B cell (primary cell): ENCODE data around the gene MLF2. TPM values are rescaled to one million over a fixed set of nuclear protein-coding genes. Genes with fewer than 3 reads are reported as not detected.
A peak's percentile ranks its signal among the peaks of the same experiment; 100 is the strongest.

Experiments used
- ATAC-seq: fragments of 200-7000 bp; cut with Tn5 transposase; one replicate; pipeline ENCODE4 v1.10.0; 2021; ENCODE audit warnings: low read depth, mild to moderate bottlenecking, moderate number of reproducible peaks, moderate library complexity
- CTCF ChIA-PET: fragments of 350-600 bp; sonication (Branson Sonifier 250); formaldehyde crosslinking; loops from one replicate; lab custom pipeline; 2021; ENCODE audit warnings: antibody characterized with exemption, inconsistent platforms; lab: Charles Lee
- POLR2A ChIA-PET: fragments of 350-600 bp; sonication (Branson Sonifier 250); formaldehyde crosslinking; loops from one replicate; lab custom pipeline; 2021; ENCODE audit warnings: antibody characterized with exemption; lab: Charles Lee
- DNase-seq: peaks from one replicate; pipeline ENCODE4 v3.0.0; 2013
- H2AFZ ChIP-seq: 2 replicates; pipeline ENCODE4 v1.6.1; 2012; ENCODE audit warnings: mild to moderate bottlenecking, low read depth, low read length; ENCODE audit not compliant: insufficient read depth, poor library complexity, severe bottlenecking
- H3K27ac ChIP-seq, 2 donors: 1 replicate in 1 of 2; 2 replicates in 1 of 2; pipeline ENCODE4 v1.5.1; 2012 to 2013; ENCODE audit warnings: low read length in 2 of 2, mild to moderate bottlenecking in 2 of 2, moderate library complexity in 1 of 2
- H3K27me3 ChIP-seq, 4 experiments: fragments of 200-600 bp in 1 of 4; sonication (generic) in 1 of 4; replicated peaks in 1 of 4; 1 replicate in 2 of 4; 2 replicates in 2 of 4; pipeline versions ENCODE4 v1.6.1 to v1.7.0; 2013 to 2016; ENCODE audit warnings: low read length in 3 of 4, mild to moderate bottlenecking in 2 of 4, mixed read lengths in 1 of 4, moderate library complexity in 1 of 4; ENCODE audit not compliant: insufficient read depth in 4 of 4, control insufficient read depth in 3 of 4; ENCODE audit errors: control extremely low read depth in 1 of 4
- H3K36me3 ChIP-seq, 2 experiments: replicated peaks in 1 of 2; 1 replicate in 1 of 2; 2 replicates in 1 of 2; pipeline versions ENCODE4 v1.6.1 to v1.7.1; 2013; ENCODE audit warnings: low read length in 1 of 2; ENCODE audit not compliant: insufficient read depth in 2 of 2, control insufficient read depth in 1 of 2; ENCODE audit errors: control extremely low read depth in 1 of 2, extremely low read depth in 1 of 2
- H3K4me1 ChIP-seq, 2 donors: fragments of 200-600 bp in 1 of 2; sonication (generic) in 1 of 2; 1 replicate in 1 of 2; 2 replicates in 1 of 2; pipeline versions ENCODE4 v1.5.1 to v1.6.1; 2013 to 2017; ENCODE audit warnings: low read length in 2 of 2; ENCODE audit not compliant: control insufficient read depth in 2 of 2, insufficient read depth in 2 of 2
- H3K4me2 ChIP-seq: replicated peaks from 2 replicates; pipeline ENCODE3; 2012; ENCODE audit warnings: mild to moderate bottlenecking, low read depth, low read length; ENCODE audit not compliant: poor library complexity, severe bottlenecking
- H3K4me3 ChIP-seq, 5 experiments: fragments of 200-600 bp in 1 of 5; sonication (generic) in 1 of 5; 1 replicate in 3 of 5; 2 replicates in 2 of 5; pipeline versions ENCODE4 v1.5.1 to v1.7.0; 2011 to 2016; ENCODE audit warnings: low read length in 4 of 5, mild to moderate bottlenecking in 4 of 5, low read depth in 2 of 5, control low read depth in 1 of 5, moderate library complexity in 1 of 5; ENCODE audit not compliant: insufficient read depth in 1 of 5; ENCODE audit errors: control extremely low read depth in 1 of 5, extremely low read depth in 1 of 5
- H3K79me2 ChIP-seq: fragments of 200-600 bp; sonication (generic); one replicate; pipeline ENCODE4 v1.6.0; 2016; ENCODE audit warnings: low read length; ENCODE audit not compliant: control insufficient read depth, insufficient read depth
- H3K9ac ChIP-seq: fragments of 200-600 bp; sonication (generic); 2 replicates; pipeline ENCODE4 v1.6.1; 2017; ENCODE audit warnings: mild to moderate bottlenecking, low read length, moderate library complexity
- H3K9me3 ChIP-seq, 3 donors: one replicate each; pipeline versions ENCODE4 v1.6.1 to v1.7.1; 2013; ENCODE audit warnings: low read length in 2 of 3; ENCODE audit not compliant: control insufficient read depth in 2 of 3, insufficient read depth in 1 of 3; ENCODE audit errors: control extremely low read depth in 1 of 3
- H4K20me1 ChIP-seq: 2 replicates; pipeline ENCODE4 v1.6.0; 2012; ENCODE audit warnings: mild to moderate bottlenecking, low read length; ENCODE audit not compliant: insufficient read depth, control insufficient read depth, poor library complexity, severe bottlenecking
- H3K27ac Mint-ChIP-seq: one replicate; pipeline ENCODE4 v1.8.0; 2021; ENCODE audit warnings: mixed read lengths
- H3K27me3 Mint-ChIP-seq: one replicate; pipeline ENCODE4 v1.8.0; 2021; ENCODE audit warnings: mixed read lengths
- H3K4me1 Mint-ChIP-seq: one replicate; pipeline ENCODE4 v1.8.0; 2021; ENCODE audit warnings: mixed read lengths
- H3K4me3 Mint-ChIP-seq: one replicate; pipeline ENCODE4 v1.8.0; 2021; ENCODE audit warnings: mixed read lengths
- H3K9me3 Mint-ChIP-seq: one replicate; pipeline ENCODE4 v1.8.0; 2022; ENCODE audit warnings: mixed read lengths; ENCODE audit not compliant: insufficient read depth
- EZH2 ChIP-seq: IDR thresholded peaks from 2 replicates; pipeline ENCODE4 v1.6.1; 2012; ENCODE audit warnings: borderline replicate concordance, low read depth, mild to moderate bottlenecking, moderate library complexity, low read length; ENCODE audit not compliant: insufficient read depth, poor library complexity, severe bottlenecking
- WGBS: methylation state at CpG from one replicate; pipeline ENCODE4 v1.1.5; 2013; ENCODE audit warnings: missing lambda C conversion rate; ENCODE audit not compliant: insufficient coverage; 5-methylcytosine and 5-hydroxymethylcytosine counted together
- intact Hi-C: fragments of 100-400 bp; cut with micrococcal nuclease; formaldehyde crosslinking; loops from one replicate; pipeline ENCODE4 v1.10.0; 2022
- polyA plus RNA-seq: library from polyadenylated mRNA; depleted of rRNA; stranded (reverse); fragments of >200 nt; gene quantifications from 2 replicates; pipeline ENCODE4 v1.2.3, GENCODE V29; 2012
- total RNA-seq, 2 donors: library from RNA; stranded (reverse); fragments of 120-200 nt in 1 of 2; gene quantifications; 1 replicate in 1 of 2; 2 replicates in 1 of 2; pipeline versions ENCODE4 v1.2.3 to v1.2.4, GENCODE V29; 2013 to 2022
- TF ChIP-seq, protein P1 (sequence below): fragments of 200-600 bp; IDR thresholded peaks from one replicate; pipeline ENCODE4 v1.8.0; 2022; ENCODE audit warnings: antibody characterized with exemption, mild to moderate bottlenecking

MLF2 gene
- total and polyA plus RNA-seq, 2 donors (not counting 1 experiment from before 2014, with no cell fraction given), result 97.2 to 190 TPM

DNA sequence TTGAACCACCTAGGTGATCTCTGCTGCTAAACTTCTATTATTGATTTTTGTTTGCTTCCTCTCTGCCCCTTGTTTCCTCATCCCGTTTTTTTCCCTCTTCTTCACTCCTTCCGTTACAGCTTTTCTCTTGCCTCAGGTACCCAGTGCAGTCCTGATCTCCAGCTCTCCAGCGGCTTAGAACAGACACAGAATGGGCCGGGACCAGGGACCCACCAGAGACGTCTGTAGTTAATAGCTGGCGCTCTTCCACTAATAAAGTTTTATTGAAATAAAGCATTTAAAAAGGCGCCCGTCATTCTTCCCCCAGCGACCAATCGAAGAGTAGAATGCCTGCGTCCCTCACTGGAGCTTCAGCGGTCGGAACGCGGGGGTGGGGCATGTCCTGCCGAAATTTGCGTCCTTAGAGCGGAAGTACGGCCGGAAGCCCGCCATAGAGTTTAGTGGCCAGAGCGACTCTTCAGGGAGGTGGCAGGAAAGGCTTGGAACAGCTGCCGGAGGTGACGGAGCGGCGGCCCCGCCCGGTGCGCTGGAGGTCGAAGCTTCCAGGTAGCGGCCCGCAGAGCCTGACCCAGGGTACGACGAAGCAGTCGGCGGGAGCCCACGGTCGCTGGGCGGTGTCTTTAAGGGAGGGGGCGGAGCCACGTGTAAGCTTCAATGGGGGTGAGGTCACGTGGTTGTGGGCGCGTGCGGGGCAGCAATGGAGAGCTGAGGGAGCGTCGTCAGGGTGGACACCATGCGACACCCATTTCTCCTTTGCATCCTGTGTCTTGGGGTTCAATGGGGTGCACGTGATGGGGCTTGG lies 29.1 kb downstream of the MLF2 start, which contains the start of gene COPS7A:
TSS of gene COPS7A (plus strand) at position 440 of the 802 bp plus-strand sequence. CDS start 611 bp downstream, outside the sequence.
- H3K9me3 Mint-ChIP-seq, result no peaks in the 10 kb centered on the region
- Histone ChIP-seq H3K27ac (peak within 1 kb of the TSS; percentile 81 to 86), H3K9me3 (no peaks in the 10 kb centered on the region), H3K4me1 (peaks cover 13 to 17% of the 10 kb centered on the region in 2 donors), H3K9ac (peak within 1 kb of the TSS; percentile 64), H3K27me3 (no peaks in the 10 kb centered on the region), H3K79me2 (peaks cover 13% of the 10 kb centered on the region), H3K4me2 (peak within 1 kb of the TSS; percentile 79), H3K36me3 (peaks cover 2 to 18% of the 10 kb centered on the region in 2 experiments), H2AFZ (peak within 1 kb of the TSS; percentile 91), H4K20me1 (no peaks in the 10 kb centered on the region), H3K4me3 (peak within 1 kb of the TSS; percentile 53 to 65 (median 63))
- intact Hi-C loops, result loop anchor here (1.0 to 2.0 kb wide), 6 partner anchors 27 to 149 kb away; partner anchors contain the start of genes CHD4, ING4, MLF2 and SPSB2
- peak within 1 kb of the TSS; percentile 91 for H3K4me3 Mint-ChIP-seq
- ChIA-PET CTCF (interaction anchor here (0.6 to 3.6 kb wide), 20 partner anchors 11 to 426 kb away, joined by 3 to 34 read pairs (median 4); partner anchors contain the start of genes CDCA3, MLF2, NOP2 and PTMS), POLR2A (interaction anchor here (0.5 to 2.2 kb wide), 21 partner anchors 22 to 253 kb away, joined by 3 to 51 read pairs (median 5); partner anchors contain the start of genes C12orf57, CDCA3, EMG1 and GAPDH)
- WGBS, result under 1% methylated on average over 45 of the region's 49 CpGs
- DNase-seq (peak; percentile 98), ATAC-seq (peak; percentile 89)
- TF ChIP-seq, protein P1, sequence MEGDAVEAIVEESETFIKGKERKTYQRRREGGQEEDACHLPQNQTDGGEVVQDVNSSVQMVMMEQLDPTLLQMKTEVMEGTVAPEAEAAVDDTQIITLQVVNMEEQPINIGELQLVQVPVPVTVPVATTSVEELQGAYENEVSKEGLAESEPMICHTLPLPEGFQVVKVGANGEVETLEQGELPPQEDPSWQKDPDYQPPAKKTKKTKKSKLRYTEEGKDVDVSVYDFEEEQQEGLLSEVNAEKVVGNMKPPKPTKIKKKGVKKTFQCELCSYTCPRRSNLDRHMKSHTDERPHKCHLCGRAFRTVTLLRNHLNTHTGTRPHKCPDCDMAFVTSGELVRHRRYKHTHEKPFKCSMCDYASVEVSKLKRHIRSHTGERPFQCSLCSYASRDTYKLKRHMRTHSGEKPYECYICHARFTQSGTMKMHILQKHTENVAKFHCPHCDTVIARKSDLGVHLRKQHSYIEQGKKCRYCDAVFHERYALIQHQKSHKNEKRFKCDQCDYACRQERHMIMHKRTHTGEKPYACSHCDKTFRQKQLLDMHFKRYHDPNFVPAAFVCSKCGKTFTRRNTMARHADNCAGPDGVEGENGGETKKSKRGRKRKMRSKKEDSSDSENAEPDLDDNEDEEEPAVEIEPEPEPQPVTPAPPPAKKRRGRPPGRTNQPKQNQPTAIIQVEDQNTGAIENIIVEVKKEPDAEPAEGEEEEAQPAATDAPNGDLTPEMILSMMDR, result no peak
- no peak for TF ChIP-seq EZH2
- no peaks in the 10 kb centered on the region for H3K27me3 Mint-ChIP-seq
- peaks cover 19% of the 10 kb centered on the region for H3K4me1 Mint-ChIP-seq
- H3K27ac Mint-ChIP-seq, result peak within 1 kb of the TSS; percentile 94
